Tibial nerve (tissue), 4 donors: ENCODE data around the gene PROP1. TPM values are rescaled to one million over a fixed set of nuclear protein-coding genes. Genes with fewer than 3 reads are reported as not detected.

Experiments used
- DNase-seq, 2 donors: peaks; one replicate each; pipeline ENCODE4 v3.0.0-alpha.2; 2019; ENCODE audit warnings: low spot score in 2 of 2
- H3K27ac ChIP-seq, 4 donors: fragments of 200-600 bp; sonication (generic) in 3 of 4; one replicate each; pipeline ENCODE4 v1.5.1; 2017 to 2019; ENCODE audit warnings: mild to moderate bottlenecking in 1 of 4
- H3K27me3 ChIP-seq, 2 donors: fragments of 200-600 bp; sonication (generic) in 1 of 2; one replicate each; pipeline versions ENCODE4 v1.5.1 to v1.6.0; 2017 to 2019
- H3K36me3 ChIP-seq, 3 donors: fragments of 200-600 bp; sonication (generic); one replicate each; pipeline ENCODE4 v1.5.1; 2018 to 2019
- H3K4me1 ChIP-seq, 4 donors: fragments of 200-600 bp; sonication (generic) in 3 of 4; one replicate each; pipeline ENCODE4 v1.5.1; 2017 to 2019
- H3K4me3 ChIP-seq, 4 donors: fragments of 200-600 bp; sonication (generic) in 3 of 4; one replicate each; pipeline ENCODE4 v1.5.1; 2017 to 2019; ENCODE audit warnings: mild to moderate bottlenecking in 1 of 4, moderate library complexity in 1 of 4
- H3K9me3 ChIP-seq, 4 donors: fragments of 200-600 bp; sonication (generic) in 3 of 4; one replicate each; pipeline ENCODE4 v1.5.1; 2017 to 2019
- EP300 ChIP-seq, 2 donors: sonication (generic); formaldehyde crosslinking; IDR thresholded peaks; one replicate each; pipeline ENCODE4 v1.6.1; 2017; ENCODE audit warnings: antibody characterized with exemption in 2 of 2, mild to moderate bottlenecking in 1 of 2
- POLR2A ChIP-seq, 2 donors: fragments of 450-650 bp; IDR thresholded peaks; one replicate each; pipeline ENCODE4 v1.6.1; 2017; ENCODE audit warnings: antibody characterized with exemption in 2 of 2, mild to moderate bottlenecking in 2 of 2, moderate library complexity in 2 of 2
- WGBS, 2 donors: methylation state at CpG; one replicate each; pipeline ENCODE4 v1.1.5; 2018; 5-methylcytosine and 5-hydroxymethylcytosine counted together
- total RNA-seq, 4 donors: library from RNA; depleted of rRNA; stranded (reverse); fragments of >200 nt; gene quantifications; one replicate each; pipeline ENCODE4 v1.1.0, GENCODE V29; 2016
- TF ChIP-seq, protein P1 (sequence below), 5 experiments: fragments of 200-600 bp in 3 of 5; fragments of 450-650 bp in 2 of 5; sonication (generic) in 3 of 5; IDR thresholded peaks; one replicate each; pipeline ENCODE4 v1.5.1; 2016 to 2019; ENCODE audit warnings: antibody characterized with exemption in 5 of 5, mild to moderate bottlenecking in 3 of 5, moderate library complexity in 2 of 5

The PROP1 gene
- total RNA-seq, 4 donors from 2014 or later = not detected

GRCh38 chr5:177992466-177992865 lies 3.6 kb downstream of the PROP1 start:
- DNase-seq = no peak
- WGBS, 2 donors = 82 to 88% methylated on average over 6 of the region's 6 CpGs
- no peaks in the 10 kb centered on the region for H3K4me1 ChIP-seq
- H3K27me3 ChIP-seq = no peaks in the 10 kb centered on the region
- H3K36me3 ChIP-seq = no peaks in the 10 kb centered on the region
- no peak overlapping the region for H3K4me3 ChIP-seq
- TF ChIP-seq POLR2A (IDR thresholded peaks at IDR 0.05) (no peak), EP300 (IDR thresholded peaks at IDR 0.05) (no peak)
- TF ChIP-seq, protein P1, sequence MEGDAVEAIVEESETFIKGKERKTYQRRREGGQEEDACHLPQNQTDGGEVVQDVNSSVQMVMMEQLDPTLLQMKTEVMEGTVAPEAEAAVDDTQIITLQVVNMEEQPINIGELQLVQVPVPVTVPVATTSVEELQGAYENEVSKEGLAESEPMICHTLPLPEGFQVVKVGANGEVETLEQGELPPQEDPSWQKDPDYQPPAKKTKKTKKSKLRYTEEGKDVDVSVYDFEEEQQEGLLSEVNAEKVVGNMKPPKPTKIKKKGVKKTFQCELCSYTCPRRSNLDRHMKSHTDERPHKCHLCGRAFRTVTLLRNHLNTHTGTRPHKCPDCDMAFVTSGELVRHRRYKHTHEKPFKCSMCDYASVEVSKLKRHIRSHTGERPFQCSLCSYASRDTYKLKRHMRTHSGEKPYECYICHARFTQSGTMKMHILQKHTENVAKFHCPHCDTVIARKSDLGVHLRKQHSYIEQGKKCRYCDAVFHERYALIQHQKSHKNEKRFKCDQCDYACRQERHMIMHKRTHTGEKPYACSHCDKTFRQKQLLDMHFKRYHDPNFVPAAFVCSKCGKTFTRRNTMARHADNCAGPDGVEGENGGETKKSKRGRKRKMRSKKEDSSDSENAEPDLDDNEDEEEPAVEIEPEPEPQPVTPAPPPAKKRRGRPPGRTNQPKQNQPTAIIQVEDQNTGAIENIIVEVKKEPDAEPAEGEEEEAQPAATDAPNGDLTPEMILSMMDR (IDR thresholded peaks at IDR 0.05) = no peak
- no peaks in the 10 kb centered on the region for H3K9me3 ChIP-seq
- no peak overlapping the region for H3K27ac ChIP-seq

- no peaks in the 10 kb centered on the region for H3K4me1 ChIP-seq
- H3K36me3 ChIP-seq = no peaks in the 10 kb centered on the region
- TF ChIP-seq POLR2A (IDR thresholded peaks at IDR 0.05) = no peak
- TF ChIP-seq, protein P1 (IDR thresholded peaks at IDR 0.05) = no peak
- TF ChIP-seq EP300 (IDR thresholded peaks at IDR 0.05) = no peak
- H3K27ac ChIP-seq = no peak overlapping the region
- peaks cover 0 to 16% of the 10 kb centered on the region in 2 donors for H3K27me3 ChIP-seq
- H3K9me3 ChIP-seq = no peaks in the 10 kb centered on the region
- WGBS, 2 donors = 82 to 87% methylated on average over 11 of the region's 11 CpGs
- H3K4me3 ChIP-seq = no peak overlapping the region
- no peak for DNase-seq
Observed at GRCh38 chr5:177988989-177989625, 6.9 kb downstream of the PROP1 start.

DNA sequence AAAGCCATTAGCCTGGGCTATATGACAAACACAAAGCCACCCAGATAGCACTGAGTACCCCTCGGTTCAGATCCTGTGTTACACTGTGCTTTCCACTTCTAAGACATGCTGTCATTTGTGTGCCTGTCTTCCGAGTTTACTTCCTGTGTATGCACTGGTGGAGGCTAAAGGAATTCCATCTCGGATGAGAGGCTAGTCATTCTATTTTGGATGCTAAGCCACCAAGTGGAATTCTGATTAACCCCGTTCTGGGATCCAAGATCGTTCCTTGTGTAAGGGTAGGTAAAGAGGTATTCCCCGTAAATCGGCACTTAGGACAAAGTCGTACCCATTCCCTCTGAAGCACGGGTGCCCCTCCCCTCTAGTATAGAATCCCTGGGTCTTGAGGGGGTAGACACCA lies 8.7 kb downstream of the PROP1 start:
- Histone ChIP-seq H3K27ac (no peak overlapping the region), H3K36me3 (no peaks in the 10 kb centered on the region), H3K27me3 (peaks cover 2 to 32% of the 10 kb centered on the region in 2 donors), H3K4me3 (no peak overlapping the region), H3K9me3 (no peaks in the 10 kb centered on the region), H3K4me1 (no peaks in the 10 kb centered on the region)
- no peak for DNase-seq
- TF ChIP-seq EP300 (IDR thresholded peaks at IDR 0.05) = no peak
- TF ChIP-seq, protein P1 (IDR thresholded peaks at IDR 0.05) = no peak
- TF ChIP-seq POLR2A (IDR thresholded peaks at IDR 0.05) = no peak
- WGBS, 2 donors = 63 to 67% methylated on average over 9 of the region's 9 CpGs

DNA sequence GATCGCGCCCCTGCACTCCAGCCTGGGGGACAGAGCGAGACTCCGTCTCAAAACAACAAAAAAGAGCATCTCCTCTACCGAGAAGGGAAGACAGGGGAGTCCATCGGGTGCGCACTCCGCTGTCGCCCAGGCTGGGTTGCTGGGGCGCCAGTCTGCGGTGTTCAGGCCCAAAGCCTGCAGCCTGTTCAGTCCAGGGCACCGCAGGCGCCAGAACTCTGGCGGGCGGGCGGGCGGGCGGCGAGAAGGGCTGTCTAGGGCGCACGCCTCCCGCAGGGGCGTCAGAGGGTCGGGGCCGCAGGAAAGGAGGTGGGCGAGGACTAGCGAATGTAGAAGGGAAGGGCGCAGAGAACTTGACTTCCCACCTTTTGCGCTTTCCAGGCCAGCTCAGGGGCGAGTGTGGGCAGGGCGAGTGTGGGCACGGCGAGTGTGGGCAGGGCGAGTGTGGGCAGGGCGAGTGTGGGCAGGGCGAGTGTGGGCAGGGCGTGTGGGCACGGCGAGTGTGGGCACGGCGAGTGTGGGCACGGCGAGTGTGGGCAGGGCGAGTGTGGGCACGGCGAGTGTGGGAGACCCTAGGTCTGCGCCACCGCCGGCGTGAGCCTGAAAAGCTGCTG lies 10.5 kb downstream of the PROP1 start:
- peaks cover 2 to 42% of the 10 kb centered on the region in 2 donors for H3K27me3 ChIP-seq
- WGBS, 2 donors = 10 to 21% methylated on average over 29 to 47 of the region's 50 CpGs
- no peak for DNase-seq
- H3K4me3 ChIP-seq = no peak overlapping the region
- no peaks in the 10 kb centered on the region for H3K4me1 ChIP-seq
- TF ChIP-seq EP300 (IDR thresholded peaks at IDR 0.05) (no peak), POLR2A (IDR thresholded peaks at IDR 0.05) (no peak)
- TF ChIP-seq, protein P1 (IDR thresholded peaks at IDR 0.05) = no peak
- H3K9me3 ChIP-seq = no peaks in the 10 kb centered on the region
- H3K36me3 ChIP-seq = no peaks in the 10 kb centered on the region
- no peak overlapping the region for H3K27ac ChIP-seq

GRCh38 chr5:177984584-177985206 lies 11.3 kb downstream of the PROP1 start:
- Histone ChIP-seq H3K27me3 (peaks cover 2 to 42% of the 10 kb centered on the region in 2 donors), H3K4me1 (no peaks in the 10 kb centered on the region), H3K36me3 (no peaks in the 10 kb centered on the region), H3K9me3 (no peaks in the 10 kb centered on the region), H3K27ac (no peak overlapping the region), H3K4me3 (no peak overlapping the region)
- DNase-seq = no peak
- TF ChIP-seq POLR2A (IDR thresholded peaks at IDR 0.05) = no peak
- no peak for TF ChIP-seq EP300 (IDR thresholded peaks at IDR 0.05)
- TF ChIP-seq, protein P1 (IDR thresholded peaks at IDR 0.05) = no peak
- WGBS, 2 donors = 2 to 3% methylated on average over 47 of the region's 47 CpGs
